PC-9 (cell line): ENCODE results near the gene C2orf74. TPM values are rescaled to one million over a fixed set of nuclear protein-coding genes. Genes with fewer than 3 reads are reported as not detected.
"Not testable (repeated sequence)": the region's sequence is repeated elsewhere in the genome, so short reads cannot be mapped to it uniquely, and the experiment has no call there.

Experiments used
- BruUV-seq: library from RNA; stranded (reverse); fragments of 400-500 nt; replicated peaks from 2 replicates; lab custom pipeline; 2021; lab: Mats Ljungman, UMichigan
- CTCF ChIA-PET: fragments of 300-600 bp; sonication (Branson Sonifier 250); formaldehyde crosslinking; loops from one replicate; lab custom pipeline; 2022; ENCODE audit warnings: antibody characterized with exemption; lab: Charles Lee
- POLR2A ChIA-PET: fragments of 300-600 bp; sonication (Branson Sonifier 250); formaldehyde crosslinking; loops from one replicate; lab custom pipeline; 2022; ENCODE audit warnings: antibody characterized with exemption; ENCODE audit not compliant: unreplicated experiment; lab: Charles Lee
- DNase-seq, 2 experiments: peaks; one replicate each; pipeline versions ENCODE4 v3.0.0 to v3.0.0-alpha.2; 2015 to 2022; ENCODE audit warnings: mixed read lengths in 1 of 2
- H2AFZ ChIP-seq: fragments of 200-600 bp; sonication (generic); 2 replicates; pipeline ENCODE4 v1.8.1; 2017; ENCODE audit warnings: antibody characterized with exemption
- H3F3A ChIP-seq: fragments of 200-600 bp; sonication (generic); 2 replicates; pipeline ENCODE4 v1.8.1; 2017; ENCODE audit warnings: antibody characterized with exemption, mild to moderate bottlenecking, low read depth; ENCODE audit not compliant: insufficient read depth
- H3K27ac ChIP-seq: fragments of 200-600 bp; sonication (generic); 2 replicates; pipeline ENCODE4 v1.6.1; 2016; ENCODE audit warnings: mixed run types
- H3K27me3 ChIP-seq: fragments of 200-600 bp; sonication (generic); 2 replicates; pipeline ENCODE4 v1.6.1; 2016; ENCODE audit warnings: low read depth, mixed run types; ENCODE audit not compliant: insufficient read depth
- H3K36me3 ChIP-seq: fragments of 200-600 bp; sonication (generic); 2 replicates; pipeline ENCODE4 v1.6.1; 2016; ENCODE audit warnings: low read depth, mixed run types
- H3K4me1 ChIP-seq: fragments of 200-600 bp; sonication (generic); replicated peaks from 2 replicates; pipeline ENCODE4 v1.6.1; 2016; ENCODE audit warnings: mixed run types; ENCODE audit not compliant: insufficient read depth
- H3K4me2 ChIP-seq: fragments of 200-600 bp; sonication (generic); 2 replicates; pipeline ENCODE4 v1.6.1; 2017; ENCODE audit warnings: mixed run types
- H3K4me3 ChIP-seq: fragments of 200-600 bp; sonication (generic); 2 replicates; pipeline ENCODE4 v1.6.1; 2016; ENCODE audit warnings: mixed run types
- H3K79me2 ChIP-seq: fragments of 200-600 bp; sonication (generic); 2 replicates; pipeline ENCODE4 v1.6.1; 2017; ENCODE audit warnings: low read depth, mixed run types
- H3K9me2 ChIP-seq: fragments of 200-600 bp; sonication (generic); 2 replicates; pipeline ENCODE4 v1.8.1; 2017; ENCODE audit warnings: mild to moderate bottlenecking; ENCODE audit not compliant: insufficient read depth
- H3K9me3 ChIP-seq: fragments of 200-600 bp; sonication (generic); 2 replicates; pipeline ENCODE4 v1.8.1; 2016; ENCODE audit warnings: low read depth; ENCODE audit not compliant: insufficient read depth
- H4K20me1 ChIP-seq: fragments of 200-600 bp; sonication (generic); 2 replicates; pipeline ENCODE4 v1.8.1; 2017; ENCODE audit not compliant: insufficient read depth
- EZH2 ChIP-seq: fragments of 200-600 bp; sonication (generic); IDR thresholded peaks from 2 replicates; pipeline ENCODE4 v1.8.0; 2017; ENCODE audit warnings: antibody characterized with exemption, low read depth
- intact Hi-C: fragments of 100-400 bp; cut with micrococcal nuclease; formaldehyde crosslinking; loops from one replicate; pipeline ENCODE4 v1.10.0; 2022; ENCODE audit not compliant: unreplicated experiment
- total RNA-seq: library from RNA; stranded (reverse); gene quantifications from 2 replicates; pipeline ENCODE4 v1.2.3, GENCODE V29; 2021
- TF ChIP-seq, protein P1 (sequence below): fragments of 200-600 bp; sonication (generic); conservative IDR thresholded peaks from 2 replicates; pipeline ENCODE4 v1.6.1; 2017; ENCODE audit warnings: mixed run types, antibody characterized with exemption, mild to moderate bottlenecking, moderate library complexity

Gene C2orf74
- total RNA-seq, 1 experiment from 2014 or later = 19.2 TPM

DNA sequence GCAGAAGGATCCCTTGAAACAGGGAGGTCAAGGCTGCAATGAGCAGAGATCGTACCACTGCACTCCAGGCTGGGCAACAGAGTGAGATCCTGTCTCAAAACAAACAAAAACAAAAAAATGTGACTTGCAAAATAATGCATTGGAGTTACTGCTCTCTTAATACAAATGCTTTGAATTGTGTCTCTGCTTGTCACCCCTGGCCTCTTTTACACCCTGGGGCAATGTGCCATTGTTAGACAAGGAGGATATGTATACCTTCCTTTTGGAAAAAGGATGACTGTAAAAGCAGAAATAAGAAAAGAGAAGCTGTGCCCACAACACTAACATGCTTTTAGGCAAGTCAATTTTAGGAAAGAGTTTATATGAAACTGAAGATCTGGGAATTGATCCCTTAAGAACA is 20.8 kb upstream of the C2orf74 start:
- no peak for TF ChIP-seq EZH2
- TF ChIP-seq, protein P1, sequence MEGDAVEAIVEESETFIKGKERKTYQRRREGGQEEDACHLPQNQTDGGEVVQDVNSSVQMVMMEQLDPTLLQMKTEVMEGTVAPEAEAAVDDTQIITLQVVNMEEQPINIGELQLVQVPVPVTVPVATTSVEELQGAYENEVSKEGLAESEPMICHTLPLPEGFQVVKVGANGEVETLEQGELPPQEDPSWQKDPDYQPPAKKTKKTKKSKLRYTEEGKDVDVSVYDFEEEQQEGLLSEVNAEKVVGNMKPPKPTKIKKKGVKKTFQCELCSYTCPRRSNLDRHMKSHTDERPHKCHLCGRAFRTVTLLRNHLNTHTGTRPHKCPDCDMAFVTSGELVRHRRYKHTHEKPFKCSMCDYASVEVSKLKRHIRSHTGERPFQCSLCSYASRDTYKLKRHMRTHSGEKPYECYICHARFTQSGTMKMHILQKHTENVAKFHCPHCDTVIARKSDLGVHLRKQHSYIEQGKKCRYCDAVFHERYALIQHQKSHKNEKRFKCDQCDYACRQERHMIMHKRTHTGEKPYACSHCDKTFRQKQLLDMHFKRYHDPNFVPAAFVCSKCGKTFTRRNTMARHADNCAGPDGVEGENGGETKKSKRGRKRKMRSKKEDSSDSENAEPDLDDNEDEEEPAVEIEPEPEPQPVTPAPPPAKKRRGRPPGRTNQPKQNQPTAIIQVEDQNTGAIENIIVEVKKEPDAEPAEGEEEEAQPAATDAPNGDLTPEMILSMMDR = no peak
- ChIA-PET POLR2A (interaction anchor here (0.7 kb wide), 1 partner anchor 159 kb away, joined by 11 read pairs; no protein-coding TSS in a partner anchor), CTCF (no interaction called here)
- H3K36me3 ChIP-seq = no peaks in the 10 kb centered on the region
- H3K9me2 ChIP-seq = no peaks in the 10 kb centered on the region
- no TSS peak for BruUV-seq
- H3K4me1 ChIP-seq = peaks cover 5% of the 10 kb centered on the region
- H3F3A ChIP-seq = peaks cover 7% of the 10 kb centered on the region; the same call in 1 of the 2 replicates
- H3K27ac ChIP-seq = no peak overlapping the region
- no peak overlapping the region for H3K4me3 ChIP-seq
- H3K79me2 ChIP-seq = peaks cover 9% of the 10 kb centered on the region
- no peaks in the 10 kb centered on the region for H4K20me1 ChIP-seq
- H3K9me3 ChIP-seq = no peaks in the 10 kb centered on the region
- no peaks in the 10 kb centered on the region for H3K27me3 ChIP-seq
- no peak overlapping the region for H2AFZ ChIP-seq
- intact Hi-C loops = no loop called here
- no peak for DNase-seq
- no peak overlapping the region for H3K4me2 ChIP-seq

DNA sequence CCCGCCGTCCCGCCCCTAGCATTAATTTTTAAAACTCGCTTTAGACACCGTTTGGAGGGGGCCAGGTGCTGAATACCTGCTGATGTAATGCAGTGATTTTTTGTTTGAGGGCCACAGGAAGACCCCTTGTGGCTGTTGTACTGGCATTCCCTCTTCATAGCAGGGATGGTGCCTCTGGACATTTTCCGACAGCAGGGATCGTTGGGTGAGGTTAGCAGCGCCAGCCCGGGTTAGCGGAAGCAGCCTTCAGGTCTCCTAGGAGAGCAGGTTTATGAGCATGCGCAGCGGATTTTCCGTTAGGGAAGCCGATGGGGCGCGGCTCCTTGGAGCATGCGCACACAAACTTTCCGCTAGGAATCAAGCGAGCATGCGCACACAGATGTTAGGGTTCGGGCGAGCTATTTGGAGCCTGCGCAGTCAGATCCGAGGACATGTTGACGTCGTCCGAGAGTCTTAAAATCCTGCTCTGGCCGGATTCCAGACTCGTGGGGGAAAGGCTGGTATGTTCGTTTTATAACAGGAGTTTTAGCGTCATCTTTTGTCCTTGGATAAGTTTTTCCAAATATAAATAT is 17.2 kb upstream of the C2orf74 start:
- Histone ChIP-seq H3K9me2 (no peaks in the 10 kb centered on the region), H3K27me3 (no peaks in the 10 kb centered on the region), H3K27ac (no peak overlapping the region), H3K4me2 (peak overlapping the region; percentile 83), H3K79me2 (peaks cover 9% of the 10 kb centered on the region), H4K20me1 (no peaks in the 10 kb centered on the region), H2AFZ (peak overlapping the region; percentile 83), H3F3A (peaks cover 7% of the 10 kb centered on the region; the same call in 1 of the 2 replicates), H3K4me1 (peaks cover 5% of the 10 kb centered on the region), H3K9me3 (no peaks in the 10 kb centered on the region), H3K36me3 (no peaks in the 10 kb centered on the region), H3K4me3 (peak overlapping the region; percentile 75)
- BruUV-seq = no TSS peak
- ChIA-PET CTCF (no interaction called here), POLR2A (interaction anchor here (0.5 to 0.7 kb wide), 6 partner anchors 29 to 1285 kb away, joined by 3 to 9 read pairs (median 4); no protein-coding TSS in a partner anchor)
- peak; percentile 94 to 98 for DNase-seq
- no peak for TF ChIP-seq EZH2
- TF ChIP-seq, protein P1 = no peak
- intact Hi-C loops = loop anchor here (1.0 to 2.0 kb wide), 2 partner anchors 32 to 79 kb away; partner anchors contain the start of gene SANBR

DNA sequence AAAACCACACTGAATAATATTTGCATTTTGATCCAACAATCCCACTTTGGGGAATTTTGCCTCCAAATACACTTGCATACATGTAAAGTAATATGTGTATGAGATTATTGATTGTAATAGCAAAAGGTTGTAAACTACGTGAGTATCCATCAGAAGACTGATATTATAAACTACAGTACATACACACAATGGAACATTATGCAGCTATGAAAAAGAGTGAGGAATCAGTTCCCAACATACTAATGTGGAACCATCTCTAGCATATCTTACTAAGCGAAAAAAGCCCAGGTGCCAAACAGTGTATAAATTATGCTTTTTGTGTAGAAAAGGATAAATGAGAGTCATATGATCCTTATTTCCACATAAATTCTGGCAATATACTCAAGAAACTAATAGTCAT is 16.0 kb upstream of the C2orf74 start:
- H3K9me2 ChIP-seq = no peaks in the 10 kb centered on the region
- H3K4me1 ChIP-seq = peaks cover 5% of the 10 kb centered on the region
- H3K36me3 ChIP-seq = no peaks in the 10 kb centered on the region
- H3K27ac ChIP-seq = no peak overlapping the region
- CTCF ChIA-PET = no interaction called here
- no peak overlapping the region for H2AFZ ChIP-seq
- H4K20me1 ChIP-seq = no peaks in the 10 kb centered on the region
- DNase-seq = no peak
- no peaks in the 10 kb centered on the region for H3K27me3 ChIP-seq
- H3K9me3 ChIP-seq = no peaks in the 10 kb centered on the region
- intact Hi-C loops = loop anchor here (1.0 to 2.0 kb wide), 2 partner anchors 31 to 81 kb away; partner anchors contain the start of gene SANBR
- TF ChIP-seq, protein P1 = no peak
- no peak for TF ChIP-seq EZH2
- peak overlapping the region; percentile 83 for H3K4me2 ChIP-seq
- peaks cover 7% of the 10 kb centered on the region; the same call in 1 of the 2 replicates for H3F3A ChIP-seq
- POLR2A ChIA-PET = no interaction called here
- peak overlapping the region; percentile 75; the same call in 1 of the 2 replicates for H3K4me3 ChIP-seq
- no TSS peak for BruUV-seq
- H3K79me2 ChIP-seq = peaks cover 9% of the 10 kb centered on the region

DNA sequence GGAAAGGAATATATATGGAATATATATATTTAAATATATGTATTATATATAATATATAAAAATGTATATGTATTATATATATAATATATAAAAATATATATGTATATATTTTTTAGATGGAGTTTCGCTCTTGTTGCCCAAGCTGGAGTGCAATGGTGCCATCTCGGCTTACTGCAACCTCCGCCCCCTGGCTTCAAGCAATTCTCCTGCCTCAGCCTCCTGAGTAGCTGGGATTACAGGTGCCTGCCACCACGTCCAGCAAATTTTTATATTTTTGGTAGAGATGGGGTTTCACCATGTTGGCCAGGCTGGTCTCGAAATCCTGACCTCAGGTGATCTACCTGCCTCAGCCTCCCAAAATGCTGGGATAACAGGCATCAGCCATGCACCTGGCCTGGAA is 13.9 kb upstream of the C2orf74 start:
- intact Hi-C loops, H3K9me3 ChIP-seq, H3F3A ChIP-seq, CTCF ChIA-PET, POLR2A ChIA-PET, H3K4me2 ChIP-seq, H2AFZ ChIP-seq, H4K20me1 ChIP-seq, H3K27me3 ChIP-seq, H3K4me3 ChIP-seq, H3K36me3 ChIP-seq, H3K9me2 ChIP-seq, BruUV-seq, DNase-seq, H3K27ac ChIP-seq, H3K79me2 ChIP-seq, H3K4me1 ChIP-seq: not testable (repeated sequence)
